Activated T-cell treated with anti-CD3 and anti-CD28 coated beads for 1 hour (primary cell): ENCODE measurements around the gene ST7.
"Not testable (repeated sequence)": the region's sequence is repeated elsewhere in the genome, so short reads cannot be mapped to it uniquely, and the experiment has no call there.

Experiments used
- DNase-seq: peaks from one replicate; pipeline ENCODE4 v3.0.0-alpha.2; 2020; ENCODE audit warnings: low read depth

ST7 gene

GRCh38 chr7:117030793-117031192, 77.5 kb downstream of the ST7 start:
- not testable (repeated sequence) for DNase-seq

- DNase-seq: no peak
Measured at GRCh38 chr7:117032810-117033209, 79.5 kb downstream of the ST7 start.

- DNase-seq: no peak
Measured at GRCh38 chr7:117034851-117035464, 81.7 kb downstream of the ST7 start.

GRCh38 chr7:117035465-117035862, 82.2 kb downstream of the ST7 start:
- no peak for DNase-seq

GRCh38 chr7:117036053-117036669, 82.9 kb downstream of the ST7 start:
- no peak for DNase-seq

GRCh38 chr7:117036836-117037235, 83.5 kb downstream of the ST7 start:
- no peak for DNase-seq

GRCh38 chr7:117038408-117038807, 85.1 kb downstream of the ST7 start:
- DNase-seq: no peak

GRCh38 chr7:117041007-117041406, 87.7 kb downstream of the ST7 start:
- no peak for DNase-seq

- no peak for DNase-seq
Measured at GRCh38 chr7:117041822-117042221, 88.5 kb downstream of the ST7 start.

- no peak for DNase-seq
Measured at GRCh38 chr7:117043108-117043825, 90.0 kb downstream of the ST7 start.

- no peak for DNase-seq
Measured at GRCh38 chr7:117044664-117045063, 91.4 kb downstream of the ST7 start.

GRCh38 chr7:117045927-117046710, 92.8 kb downstream of the ST7 start:
- no peak for DNase-seq

GRCh38 chr7:117047496-117047895, 94.2 kb downstream of the ST7 start:
- DNase-seq: no peak

GRCh38 chr7:117048114-117048866, 95.0 kb downstream of the ST7 start:
- no peak for DNase-seq

GRCh38 chr7:117048882-117049281, 95.6 kb downstream of the ST7 start:
- DNase-seq: no peak

- DNase-seq: no peak
Measured at GRCh38 chr7:117051808-117052207, 98.5 kb downstream of the ST7 start.

- DNase-seq: no peak
Measured at GRCh38 chr7:117053432-117053831, 100.1 kb downstream of the ST7 start.

- DNase-seq: no peak
Measured at GRCh38 chr7:117061751-117062150, 108.5 kb downstream of the ST7 start.

GRCh38 chr7:117062300-117062699, 109.0 kb downstream of the ST7 start:
- DNase-seq: no peak

- DNase-seq: no peak
Measured at GRCh38 chr7:117064688-117065087, 111.4 kb downstream of the ST7 start.

- DNase-seq: no peak
Measured at GRCh38 chr7:117065571-117066150, 112.4 kb downstream of the ST7 start.

GRCh38 chr7:117066668-117067067, 113.4 kb downstream of the ST7 start:
- no peak for DNase-seq
